Activated T-cell treated with anti-CD3 and anti-CD28 coated beads, Interleukin-2, amount 50 U/mL, for 72 hours (primary cell): ENCODE results near the gene DLG2. TPM values are rescaled to one million over a fixed set of nuclear protein-coding genes. Genes with fewer than 3 reads are reported as not detected.

Source experiments
- ATAC-seq, 2 donors: fragments of 150-1000 bp; cut with Tn5 transposase; replicated peaks in 1 of 2; 2 replicates each; pipeline ENCODE4 v1.10.0; 2021; ENCODE audit warnings: moderate library complexity in 2 of 2, mild to moderate bottlenecking in 1 of 2
- DNase-seq, 2 donors: peaks; one replicate each; pipeline ENCODE4 v3.0.0; 2021 to 2022; ENCODE audit warnings: mixed read lengths in 1 of 2
- H3K27ac Mint-ChIP-seq: one replicate; pipeline ENCODE4 v1.8.0; 2022; ENCODE audit warnings: mild to moderate bottlenecking, moderate library complexity, mixed read lengths
- H3K27me3 Mint-ChIP-seq: one replicate; pipeline ENCODE4 v1.8.0; 2022; ENCODE audit warnings: low read depth, mixed read lengths
- H3K36me3 Mint-ChIP-seq, 2 donors: one replicate each; pipeline ENCODE4 v1.8.0; 2022; ENCODE audit warnings: mixed read lengths in 2 of 2, mild to moderate bottlenecking in 1 of 2; ENCODE audit not compliant: insufficient read depth in 2 of 2
- H3K4me1 Mint-ChIP-seq: one replicate; pipeline ENCODE4 v1.8.0; 2022; ENCODE audit warnings: low read depth, mixed read lengths
- H3K4me3 Mint-ChIP-seq, 2 donors: one replicate each; pipeline ENCODE4 v1.8.0; 2022; ENCODE audit warnings: mild to moderate bottlenecking in 2 of 2, mixed read lengths in 2 of 2, moderate library complexity in 2 of 2
- H3K9me3 Mint-ChIP-seq, 2 donors: one replicate each; pipeline ENCODE4 v1.8.0; 2022; ENCODE audit warnings: mixed read lengths in 2 of 2
- total RNA-seq, 2 donors: library from RNA; stranded (reverse); gene quantifications; one replicate each; pipeline ENCODE4 v1.2.3, GENCODE V29; 2022

The DLG2 gene
- total RNA-seq, 2 donors from 2014 or later: 4.1 to 5.3 TPM

GRCh38 chr11:83689144-83689780 lies 1937.9 kb downstream of the DLG2 start:
- Mint-ChIP-seq H3K27ac (no peak overlapping the region), H3K27me3 (no peaks in the 10 kb centered on the region), H3K4me1 (no peaks in the 10 kb centered on the region), H3K4me3 (no peak overlapping the region), H3K9me3 (no peaks in the 10 kb centered on the region), H3K36me3 (no peaks in the 10 kb centered on the region)
- DNase-seq (no peak), ATAC-seq (no peak)

GRCh38 chr11:83687787-83688186 lies 1939.4 kb downstream of the DLG2 start:
- Mint-ChIP-seq H3K9me3 (no peaks in the 10 kb centered on the region), H3K27me3 (no peaks in the 10 kb centered on the region), H3K27ac (no peak overlapping the region), H3K4me3 (no peak overlapping the region), H3K36me3 (no peaks in the 10 kb centered on the region), H3K4me1 (no peaks in the 10 kb centered on the region)
- ATAC-seq (no peak), DNase-seq (no peak)

- Mint-ChIP-seq H3K36me3 (no peaks in the 10 kb centered on the region), H3K4me1 (no peaks in the 10 kb centered on the region), H3K9me3 (no peaks in the 10 kb centered on the region), H3K4me3 (no peak overlapping the region), H3K27me3 (no peaks in the 10 kb centered on the region), H3K27ac (no peak overlapping the region)
- ATAC-seq (no peak), DNase-seq (no peak)
Observed at GRCh38 chr11:83685730-83686129, 1941.4 kb downstream of the DLG2 start.

DNA sequence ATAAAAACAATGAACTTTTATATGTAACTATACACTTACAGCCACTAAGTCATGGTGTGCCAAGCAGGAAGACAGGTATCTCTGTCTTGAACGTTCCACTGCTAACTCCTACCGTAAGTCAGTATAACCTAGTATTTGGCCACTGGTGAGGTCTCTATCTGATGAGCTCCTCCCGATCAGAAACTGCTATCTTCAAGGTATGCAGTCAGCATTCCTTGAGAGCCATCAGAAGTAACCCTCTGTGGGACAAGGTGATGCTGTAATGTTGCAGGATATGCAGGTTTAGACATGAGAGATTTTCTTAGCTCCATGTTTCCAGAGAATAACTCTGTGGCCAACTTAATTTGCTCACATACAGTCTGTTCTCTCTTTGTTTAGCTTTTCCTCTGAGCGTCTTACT lies 1943.1 kb downstream of the DLG2 start:
- no peaks in the 10 kb centered on the region for H3K9me3 Mint-ChIP-seq
- no peaks in the 10 kb centered on the region for H3K27me3 Mint-ChIP-seq
- H3K4me3 Mint-ChIP-seq: no peak overlapping the region
- H3K4me1 Mint-ChIP-seq: no peaks in the 10 kb centered on the region
- no peak overlapping the region for H3K27ac Mint-ChIP-seq
- ATAC-seq: no peak
- no peak for DNase-seq
- H3K36me3 Mint-ChIP-seq: no peaks in the 10 kb centered on the region

DNA sequence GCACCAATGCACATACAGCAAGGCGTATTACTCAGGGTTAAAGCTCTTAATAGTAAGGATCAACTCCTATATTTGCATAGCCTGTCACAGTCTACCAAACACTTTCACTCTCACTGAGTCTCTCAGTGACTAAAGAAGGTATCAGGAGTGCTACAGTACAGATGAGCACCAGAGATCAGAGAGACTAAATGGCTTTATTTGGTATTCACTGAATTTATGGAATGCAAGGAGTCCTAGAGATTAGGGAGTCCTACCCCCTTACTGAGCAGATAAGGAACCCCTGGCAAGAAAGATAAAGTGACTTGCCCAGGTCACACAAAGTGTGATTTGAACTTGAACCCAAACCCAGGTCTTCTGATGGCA lies 1944.6 kb downstream of the DLG2 start:
- Mint-ChIP-seq H3K9me3 (no peaks in the 10 kb centered on the region), H3K36me3 (no peaks in the 10 kb centered on the region), H3K4me3 (no peak overlapping the region), H3K27ac (no peak overlapping the region), H3K27me3 (no peaks in the 10 kb centered on the region), H3K4me1 (no peaks in the 10 kb centered on the region)
- DNase-seq (no peak), ATAC-seq (no peak)

DNA sequence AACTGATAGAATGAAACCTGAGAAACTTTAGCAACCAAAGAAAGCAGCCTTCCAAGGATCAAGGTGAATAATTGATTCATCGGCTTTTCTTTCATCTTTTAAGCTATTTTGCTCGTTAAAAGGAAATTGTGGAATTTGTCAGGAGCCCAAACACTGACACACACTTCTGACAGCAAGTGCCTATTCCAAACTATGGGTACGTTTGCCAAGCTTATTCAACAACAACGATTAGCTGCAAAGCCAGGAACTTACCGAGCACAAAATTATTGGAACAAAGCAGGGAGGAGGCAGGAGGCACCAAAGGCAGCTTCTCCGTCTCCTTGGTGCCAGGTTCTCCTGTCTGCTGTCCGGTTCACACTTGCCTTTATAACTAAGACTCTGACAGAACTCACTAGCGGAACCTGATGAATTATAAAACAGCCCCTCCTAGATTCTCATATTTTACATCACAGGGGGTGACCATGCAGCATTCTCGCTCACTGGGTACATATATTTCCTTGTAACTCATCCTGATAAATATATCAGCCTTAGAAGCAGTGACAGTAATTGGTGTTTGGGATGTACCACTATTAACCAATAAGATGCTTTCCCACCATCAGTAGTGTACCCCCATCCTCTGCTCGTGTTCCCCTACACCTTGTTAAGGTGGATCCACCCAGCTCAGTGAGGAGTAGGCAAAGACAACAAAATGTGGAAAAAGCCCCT lies 1945.1 kb downstream of the DLG2 start:
- DNase-seq: no peak
- no peaks in the 10 kb centered on the region for H3K27me3 Mint-ChIP-seq
- H3K27ac Mint-ChIP-seq: no peak overlapping the region
- ATAC-seq: no peak
- no peak overlapping the region for H3K4me3 Mint-ChIP-seq
- H3K4me1 Mint-ChIP-seq: no peaks in the 10 kb centered on the region
- H3K36me3 Mint-ChIP-seq: no peaks in the 10 kb centered on the region
- no peaks in the 10 kb centered on the region for H3K9me3 Mint-ChIP-seq

GRCh38 chr11:83681031-83681781 lies 1945.9 kb downstream of the DLG2 start:
- ATAC-seq: no peak

DNA sequence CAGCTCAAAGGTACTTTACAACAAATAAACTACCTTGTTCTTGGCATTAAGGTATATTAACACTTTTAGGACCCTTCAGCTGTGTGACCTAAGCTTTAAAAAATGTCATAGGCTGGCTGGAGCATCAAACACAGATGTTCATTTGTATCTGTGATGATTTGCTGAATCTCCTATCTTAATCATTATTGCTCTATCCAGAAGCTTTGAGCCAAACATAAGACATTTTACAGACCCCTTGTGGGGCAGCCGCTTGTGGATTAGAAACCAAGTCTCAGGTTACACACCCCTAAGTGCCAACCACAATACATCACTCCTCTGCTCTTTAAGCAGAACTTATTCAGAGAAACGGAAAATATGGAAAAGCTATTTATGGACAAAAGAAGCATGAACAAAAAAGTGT lies 1946.8 kb downstream of the DLG2 start:
- Mint-ChIP-seq H3K4me1 (no peaks in the 10 kb centered on the region), H3K9me3 (no peaks in the 10 kb centered on the region), H3K4me3 (no peak overlapping the region), H3K36me3 (no peaks in the 10 kb centered on the region), H3K27ac (no peak overlapping the region), H3K27me3 (no peaks in the 10 kb centered on the region)
- ATAC-seq: no peak
- no peak for DNase-seq

More at GRCh38 chr11:83681031-83681781, 1945.9 kb downstream of the DLG2 start:
- no peaks in the 10 kb centered on the region for H3K27me3 Mint-ChIP-seq
- no peaks in the 10 kb centered on the region for H3K36me3 Mint-ChIP-seq
- H3K4me1 Mint-ChIP-seq: no peaks in the 10 kb centered on the region
- H3K9me3 Mint-ChIP-seq: no peaks in the 10 kb centered on the region
- H3K4me3 Mint-ChIP-seq: no peak overlapping the region
- DNase-seq: no peak
- H3K27ac Mint-ChIP-seq: no peak overlapping the region

DNA sequence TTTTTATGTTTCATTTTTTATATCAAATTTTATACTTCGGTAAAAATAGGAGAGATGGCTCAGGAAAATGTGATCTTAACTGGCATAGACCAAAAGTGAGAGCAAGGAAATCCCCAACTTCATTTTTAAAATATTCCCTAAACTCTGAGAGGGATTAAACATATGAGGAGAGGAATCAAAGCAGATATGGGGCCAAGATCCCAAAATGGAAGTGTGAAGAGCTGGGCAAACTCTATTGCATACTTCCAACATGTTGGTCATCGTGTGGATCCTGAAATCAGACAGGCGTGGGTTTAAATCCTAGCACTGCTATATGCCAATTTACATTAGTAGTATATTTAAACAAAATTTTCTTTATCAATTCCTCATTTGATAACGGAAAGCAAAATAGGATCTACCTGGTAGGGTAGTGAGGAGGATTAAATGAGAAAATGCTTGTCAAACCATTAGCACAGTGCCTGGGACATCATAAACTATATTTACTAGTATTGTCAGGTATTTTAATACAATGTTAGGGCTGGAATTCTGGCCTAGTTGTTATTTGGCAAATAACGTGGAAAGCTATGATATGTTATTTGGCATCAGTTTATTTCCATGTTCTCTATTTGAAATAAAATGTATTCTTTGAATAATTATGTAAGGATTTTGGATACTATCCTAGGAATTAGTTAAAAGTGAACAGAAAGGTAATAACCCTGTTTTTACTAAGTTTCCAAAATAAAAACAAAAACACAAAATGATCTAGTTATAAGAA lies 1948.1 kb downstream of the DLG2 start:
- no peak for ATAC-seq
- Mint-ChIP-seq H3K27me3 (no peaks in the 10 kb centered on the region), H3K9me3 (no peaks in the 10 kb centered on the region), H3K4me3 (no peak overlapping the region), H3K36me3 (no peaks in the 10 kb centered on the region), H3K27ac (no peak overlapping the region), H3K4me1 (no peaks in the 10 kb centered on the region)
- DNase-seq: no peak

- Mint-ChIP-seq H3K4me3 (no peak overlapping the region), H3K4me1 (no peaks in the 10 kb centered on the region), H3K36me3 (no peaks in the 10 kb centered on the region), H3K9me3 (no peaks in the 10 kb centered on the region), H3K27me3 (no peaks in the 10 kb centered on the region), H3K27ac (no peak overlapping the region)
- DNase-seq: no peak
- no peak for ATAC-seq
Observed at GRCh38 chr11:83677730-83678129, 1949.4 kb downstream of the DLG2 start.

DNA sequence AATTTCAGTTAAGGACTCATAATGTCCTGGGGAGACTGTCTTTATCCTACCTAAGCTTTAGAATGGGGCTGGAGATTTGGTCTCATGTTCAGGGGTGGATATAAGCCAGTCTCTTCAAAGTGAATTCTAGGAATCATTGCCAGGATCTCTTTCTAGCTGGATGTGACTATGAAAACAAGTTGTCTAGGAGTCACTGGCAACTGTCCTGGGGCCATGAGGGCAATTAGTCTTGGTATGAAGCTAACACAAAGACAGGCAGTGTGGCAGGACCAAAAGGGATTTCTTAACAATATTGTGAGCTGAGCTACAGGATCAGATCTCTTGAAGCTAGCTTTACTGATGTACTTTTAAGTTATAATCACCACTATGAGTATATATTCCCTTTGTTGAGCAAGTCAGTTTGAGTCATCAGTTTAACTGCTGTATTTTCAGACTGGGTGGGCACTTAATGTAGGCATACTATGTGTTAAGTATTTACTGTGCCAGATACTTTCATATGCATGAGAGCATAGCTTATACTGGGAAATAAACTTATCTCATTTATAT lies 1951.0 kb downstream of the DLG2 start:
- H3K4me3 Mint-ChIP-seq: no peak overlapping the region
- no peaks in the 10 kb centered on the region for H3K4me1 Mint-ChIP-seq
- no peak overlapping the region for H3K27ac Mint-ChIP-seq
- no peaks in the 10 kb centered on the region for H3K27me3 Mint-ChIP-seq
- H3K9me3 Mint-ChIP-seq: no peaks in the 10 kb centered on the region
- H3K36me3 Mint-ChIP-seq: no peaks in the 10 kb centered on the region
- no peak for ATAC-seq
- no peak for DNase-seq

DNA sequence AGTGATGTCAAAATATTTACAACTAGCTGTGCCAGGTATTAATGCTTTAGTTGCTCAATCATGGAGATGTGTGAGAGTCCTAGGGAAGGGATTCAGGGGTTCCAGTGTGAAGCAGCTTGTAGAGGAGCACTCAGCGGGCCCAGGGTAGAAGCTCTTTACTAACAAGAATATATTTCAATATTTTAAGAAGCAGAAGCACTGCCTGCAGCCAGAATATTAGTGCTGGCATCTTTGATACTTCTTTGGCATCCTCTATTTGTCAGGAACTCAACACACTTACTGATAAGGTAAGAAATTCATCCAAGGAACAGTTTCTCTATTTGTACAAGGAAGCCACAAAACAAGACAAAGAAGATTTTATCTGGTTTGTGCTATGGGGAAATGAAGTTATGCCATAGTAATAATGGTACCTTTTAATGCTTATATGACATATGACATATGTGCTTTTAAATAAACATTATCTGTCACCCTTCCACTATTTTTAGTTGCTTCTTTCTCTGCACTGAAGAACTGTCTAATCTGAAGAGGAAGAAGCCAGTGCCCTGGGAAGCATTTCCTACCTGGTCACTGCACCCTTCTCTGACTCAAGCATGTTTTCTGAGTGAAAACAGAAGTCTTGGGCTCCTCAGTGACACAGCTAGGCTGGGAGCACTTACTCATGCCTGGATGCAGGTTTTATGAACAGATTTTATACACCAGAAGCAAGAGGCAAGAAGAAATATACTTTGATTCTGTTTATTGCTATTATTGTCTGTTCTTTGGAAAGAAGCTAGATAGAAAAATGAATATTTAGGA lies 1952.8 kb downstream of the DLG2 start:
- DNase-seq (no peak), ATAC-seq (no peak)
- Mint-ChIP-seq H3K4me1 (no peaks in the 10 kb centered on the region), H3K27me3 (no peaks in the 10 kb centered on the region), H3K9me3 (no peaks in the 10 kb centered on the region), H3K4me3 (no peak overlapping the region), H3K27ac (no peak overlapping the region), H3K36me3 (no peaks in the 10 kb centered on the region)
